ENCODE results near the gene FKBP1A.
"Not testable (repeated sequence)": the region's sequence is repeated elsewhere in the genome, so short reads cannot be mapped to it uniquely, and the experiment has no call there.

The FKBP1A gene

DNA sequence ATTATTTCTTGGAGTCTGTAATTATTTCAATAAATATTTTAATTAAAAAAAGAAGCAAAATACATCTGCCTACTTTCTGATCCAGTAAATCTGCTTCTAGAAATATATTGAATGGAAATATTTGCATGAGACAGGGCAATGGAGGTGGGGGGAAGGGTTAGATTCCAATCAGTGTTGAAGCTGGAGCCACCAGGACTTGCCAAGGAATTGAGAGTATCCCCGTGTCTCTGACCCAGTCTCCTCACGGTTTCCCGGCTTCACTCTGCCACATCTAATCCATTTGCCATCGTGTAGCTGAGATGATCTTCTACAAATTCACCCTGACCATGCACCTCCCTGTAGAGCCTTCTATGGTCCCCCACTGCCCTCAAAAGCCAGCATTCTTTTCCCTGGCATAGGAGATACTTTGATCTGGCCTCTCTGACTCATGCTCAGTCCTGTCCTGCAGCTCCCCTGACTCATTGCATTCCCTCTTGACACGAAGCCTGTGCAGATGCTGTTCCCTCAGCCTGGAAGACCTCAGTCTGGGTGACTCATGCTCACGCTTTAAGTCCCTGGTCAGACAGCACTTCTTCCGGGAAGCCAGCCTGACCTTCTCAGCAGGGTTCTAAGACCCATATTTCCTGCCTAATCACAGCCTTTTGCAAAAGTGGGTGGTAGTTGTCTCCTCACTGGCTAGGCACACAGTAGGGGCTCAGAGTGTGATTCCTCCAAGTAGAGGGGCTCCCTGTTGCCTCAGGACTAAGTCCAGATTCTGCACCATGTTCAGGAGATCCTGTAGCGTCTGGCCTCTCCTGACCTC is 23.0 kb upstream of the FKBP1A start:
- DNase-seq: peak; percentile 100

DNA sequence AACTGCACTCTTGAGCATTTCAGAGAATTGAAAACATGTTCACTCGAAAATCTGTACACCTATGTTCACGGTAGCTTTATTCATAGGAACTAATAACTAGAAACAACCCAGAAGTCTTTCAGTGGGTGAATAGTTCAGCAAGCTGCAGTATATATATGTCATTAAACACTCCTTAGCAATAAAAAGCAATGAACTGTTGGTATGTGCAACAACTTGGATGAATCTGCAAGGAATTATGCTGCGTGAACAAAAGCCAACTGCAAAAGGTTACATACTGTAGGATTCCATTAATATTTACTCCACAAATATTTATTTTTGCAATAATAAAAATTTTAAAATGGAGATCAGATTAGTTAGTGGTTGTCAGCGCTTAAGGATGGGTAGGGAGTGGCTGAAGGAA is 22.1 kb upstream of the FKBP1A start:
- no peak for DNase-seq

DNA sequence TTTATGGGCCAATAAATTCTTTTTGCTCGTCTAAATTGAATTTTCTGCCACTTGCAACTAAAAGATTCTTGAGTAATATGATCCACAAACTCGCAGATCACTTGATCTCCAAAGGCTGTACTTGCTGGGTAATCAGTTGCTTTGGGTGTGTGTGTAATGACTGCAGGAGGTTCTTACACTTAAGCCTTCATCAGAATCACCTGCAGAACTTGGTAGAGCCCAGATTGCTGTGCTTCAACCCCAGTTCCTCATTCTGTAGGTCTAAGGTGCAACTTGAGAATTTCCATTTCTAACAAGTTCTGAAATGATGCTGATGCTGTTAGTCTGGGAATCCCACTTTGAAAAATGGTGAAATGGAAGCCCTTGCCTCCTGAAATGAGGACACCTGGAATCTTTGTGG is 12.9 kb upstream of the FKBP1A start:
- no peak for DNase-seq

DNA sequence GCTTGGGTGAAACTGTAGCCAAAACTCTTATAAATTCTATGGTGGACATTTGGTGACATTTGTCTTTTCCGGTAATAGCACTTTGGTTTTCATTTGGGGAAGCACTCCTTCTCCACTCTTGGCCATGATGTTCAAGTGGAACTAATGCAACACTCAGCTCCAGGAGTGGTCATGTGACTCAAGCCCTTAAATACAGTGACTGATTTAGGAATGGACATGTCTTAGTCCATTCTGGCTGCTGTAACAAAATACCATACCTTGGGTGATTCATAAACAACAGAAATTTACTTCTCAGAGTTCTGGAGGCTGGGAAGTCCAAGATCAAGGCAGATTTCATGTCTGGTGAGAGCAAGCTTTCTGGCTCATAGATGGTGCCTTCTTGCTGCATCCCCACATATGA is 10.8 kb upstream of the FKBP1A start:
- DNase-seq: no peak

DNA sequence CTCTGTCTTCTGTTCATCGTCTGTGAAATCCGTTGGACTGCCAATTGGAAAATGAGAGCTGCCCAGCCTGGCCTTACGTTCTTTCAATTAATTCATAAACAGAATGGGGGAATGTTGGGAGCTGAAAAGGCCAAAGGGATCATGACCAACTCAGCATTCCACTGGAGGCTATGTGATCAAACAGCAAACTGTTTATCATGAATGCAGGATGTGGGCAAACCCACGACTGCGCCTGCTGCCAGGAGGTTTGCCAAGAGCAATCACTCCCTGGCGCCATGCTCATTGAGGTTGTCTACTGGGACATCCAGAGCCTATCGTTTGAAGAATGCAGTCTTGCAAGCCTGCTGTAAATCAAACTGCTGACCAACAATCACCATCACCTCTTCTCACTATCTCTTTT is 9.3 kb upstream of the FKBP1A start:
- peak; percentile 86 for DNase-seq

DNA sequence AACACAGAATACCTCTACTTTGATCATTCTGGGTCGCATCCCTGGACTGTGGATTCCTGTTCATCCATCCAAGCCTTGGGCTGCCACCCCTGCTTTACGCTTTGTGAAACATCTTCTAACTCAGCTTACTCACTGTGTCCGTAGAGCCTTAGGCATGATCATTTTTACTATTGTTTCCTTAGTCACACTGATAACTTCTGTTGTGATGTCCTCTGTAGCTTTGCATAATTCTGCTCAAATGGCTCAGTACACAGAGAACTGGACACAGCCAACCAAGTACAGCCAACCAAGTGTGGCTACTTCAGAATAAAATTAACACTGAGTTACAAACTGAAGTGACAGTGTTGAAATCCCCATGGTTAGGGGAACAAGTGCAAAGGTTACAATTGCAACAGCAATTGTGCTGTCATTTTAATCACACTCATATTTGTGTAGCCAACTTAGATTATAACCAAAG is 8.6 kb upstream of the FKBP1A start:
- no peak for DNase-seq

DNA sequence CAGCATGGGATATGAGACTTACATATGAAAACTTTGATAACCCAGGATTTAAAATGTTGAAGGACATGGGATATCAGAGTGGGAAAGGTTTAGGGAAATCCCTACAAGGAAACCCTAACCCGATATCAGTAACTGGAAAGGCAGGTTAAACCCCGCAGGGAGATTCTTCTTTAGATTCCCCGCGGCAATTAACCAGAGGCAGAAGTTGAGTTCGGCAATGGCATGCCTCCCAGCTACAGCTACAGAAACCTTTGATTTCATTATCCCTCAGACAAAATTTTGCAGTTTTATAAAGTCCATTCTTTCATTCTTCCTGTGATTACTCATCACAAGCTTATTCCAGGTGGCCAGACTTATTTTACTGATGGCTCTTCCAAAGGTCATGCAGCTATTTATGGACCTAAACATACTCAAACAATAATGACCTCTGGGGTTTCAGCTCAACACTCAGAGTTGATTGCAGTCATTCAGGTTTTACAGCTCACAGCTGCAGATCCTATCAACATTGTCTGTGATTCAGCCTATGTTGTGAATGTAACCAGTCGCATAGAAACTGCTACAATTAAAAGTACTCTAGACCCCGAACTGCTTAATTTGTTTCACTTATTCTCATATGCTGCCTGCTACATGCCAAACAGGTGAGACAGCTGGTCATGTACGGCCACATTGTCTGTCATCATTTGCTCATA is 7.0 kb upstream of the FKBP1A start:
- peak; percentile 69 for DNase-seq

DNA sequence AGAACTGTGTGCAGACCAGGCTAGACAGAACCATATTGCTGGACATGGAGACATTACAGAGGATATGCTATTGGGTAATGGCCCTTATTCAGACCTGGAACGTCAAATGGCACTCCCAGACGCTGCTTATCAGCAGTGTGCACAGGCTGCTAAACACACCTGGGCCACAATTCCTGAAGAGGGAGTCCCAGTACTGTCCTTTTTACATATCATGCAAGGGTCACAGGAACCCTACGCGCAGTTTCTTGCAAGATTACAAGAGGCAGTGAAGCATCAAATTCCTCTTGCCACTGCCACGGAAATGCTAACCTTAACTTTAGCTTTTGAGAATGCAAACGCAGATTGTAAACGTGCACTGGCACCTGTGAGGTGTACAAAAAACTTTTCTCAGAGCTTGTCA is 5.3 kb upstream of the FKBP1A start:
- not testable (repeated sequence) for DNase-seq

DNA sequence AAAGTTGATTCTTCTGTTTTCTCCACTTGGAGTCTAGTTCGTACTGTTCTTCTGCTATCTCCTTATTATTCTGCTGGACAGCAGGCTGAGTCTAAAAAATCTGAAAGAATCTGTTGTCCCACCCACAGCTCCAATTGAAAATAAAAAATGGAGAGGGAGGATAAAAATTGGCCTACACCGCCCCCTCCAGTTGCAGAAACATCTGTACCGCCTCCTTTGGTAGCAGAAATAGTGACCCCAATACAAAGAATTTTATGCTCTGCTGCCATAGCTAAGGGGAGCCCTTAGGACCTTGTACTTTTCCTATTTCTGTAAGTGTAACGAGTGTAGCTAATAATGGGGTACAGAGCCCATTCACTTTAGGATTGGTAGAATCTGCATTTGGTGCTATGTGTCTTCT is 4.9 kb upstream of the FKBP1A start:
- DNase-seq: no peak

DNA sequence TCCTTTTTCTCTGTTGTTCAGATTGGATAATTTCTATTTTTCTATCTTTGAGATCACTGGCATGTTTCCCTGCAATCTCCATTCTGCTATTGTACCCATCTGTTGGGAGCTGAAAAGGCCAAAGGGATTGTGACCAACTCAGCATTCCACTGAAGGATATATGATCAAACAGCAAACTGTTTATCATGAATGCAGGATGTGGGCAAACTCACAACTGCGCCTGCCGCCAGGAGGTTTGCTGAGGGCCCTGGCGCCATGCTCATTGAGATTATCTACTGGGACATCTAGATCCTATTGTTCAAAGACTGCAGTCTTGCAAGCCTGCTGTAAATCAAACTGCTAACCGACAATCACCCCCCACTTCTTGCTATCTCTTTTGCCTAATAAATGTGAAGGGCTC is 3.8 kb upstream of the FKBP1A start:
- no peak for DNase-seq

DNA sequence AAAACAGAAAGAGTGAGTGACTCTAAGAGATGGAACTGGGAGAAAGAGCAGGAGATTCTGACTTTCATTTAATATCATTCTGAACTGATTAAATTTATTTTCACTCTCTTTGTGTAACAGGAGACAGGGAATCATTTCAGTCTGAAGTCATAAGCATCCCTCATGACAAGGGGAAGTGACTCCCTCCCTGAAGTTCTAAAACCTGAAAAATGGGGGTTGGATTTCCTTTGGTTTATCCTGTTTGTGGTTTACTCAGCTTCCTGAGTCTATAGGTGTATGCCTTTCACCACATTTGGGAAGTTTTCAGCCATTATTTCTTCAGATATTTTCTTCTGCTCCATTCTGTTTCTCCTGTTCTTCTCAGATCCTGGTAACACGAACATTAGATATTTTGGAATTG is 3.4 kb upstream of the FKBP1A start:
- DNase-seq: no peak

DNA sequence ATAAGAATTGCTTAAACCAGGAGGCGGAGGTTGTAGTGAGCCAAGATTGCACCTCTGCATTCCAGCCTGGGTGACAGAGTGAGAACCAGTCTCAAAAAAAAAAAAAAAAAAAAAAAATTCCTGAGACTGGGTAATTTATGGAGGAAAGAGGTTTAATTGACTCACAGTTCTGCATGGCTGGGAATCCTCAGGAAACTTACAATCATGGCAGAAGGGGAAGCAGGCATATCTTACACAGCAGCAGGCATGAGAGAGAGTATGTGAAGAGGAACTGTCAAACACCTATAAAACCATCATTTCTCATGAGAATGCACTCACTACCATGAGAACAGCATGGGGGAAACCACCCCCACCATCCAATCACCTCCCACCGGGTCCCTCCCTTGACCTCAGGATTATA is 1.8 kb upstream of the FKBP1A start:
- DNase-seq: no peak

DNA sequence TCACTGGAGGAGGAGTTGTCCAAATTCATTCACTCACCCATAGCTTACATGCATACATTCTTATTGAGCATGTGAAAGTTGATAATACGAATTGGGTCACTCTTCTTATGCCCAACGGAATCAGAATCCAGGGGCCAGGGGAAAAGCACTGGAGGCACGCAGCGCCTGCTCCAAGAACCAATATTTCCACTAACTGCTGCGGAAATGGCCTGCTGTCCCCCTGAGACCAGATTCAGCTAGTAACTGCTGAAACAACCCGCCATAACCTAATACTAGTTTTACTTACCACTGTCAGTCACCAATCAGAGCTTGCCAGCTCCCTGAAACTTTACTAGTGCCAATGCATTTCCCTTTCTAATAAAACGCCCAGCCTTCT is 641 bp upstream of the FKBP1A start:
- no peak for DNase-seq

DNA sequence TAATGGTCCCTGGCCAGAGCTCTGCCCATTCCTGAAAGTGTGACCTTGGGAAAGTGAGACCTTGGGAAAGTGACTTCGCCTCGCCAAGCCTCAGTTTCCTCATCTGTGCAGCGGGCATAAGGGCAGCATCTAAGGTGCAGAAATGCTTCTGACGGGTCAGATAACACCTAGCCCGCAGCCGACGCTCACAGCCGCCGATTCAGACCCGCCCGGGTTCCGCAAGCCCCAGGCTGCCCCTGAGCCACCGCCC is 486 bp downstream of the FKBP1A start:
- no peak for DNase-seq

DNA sequence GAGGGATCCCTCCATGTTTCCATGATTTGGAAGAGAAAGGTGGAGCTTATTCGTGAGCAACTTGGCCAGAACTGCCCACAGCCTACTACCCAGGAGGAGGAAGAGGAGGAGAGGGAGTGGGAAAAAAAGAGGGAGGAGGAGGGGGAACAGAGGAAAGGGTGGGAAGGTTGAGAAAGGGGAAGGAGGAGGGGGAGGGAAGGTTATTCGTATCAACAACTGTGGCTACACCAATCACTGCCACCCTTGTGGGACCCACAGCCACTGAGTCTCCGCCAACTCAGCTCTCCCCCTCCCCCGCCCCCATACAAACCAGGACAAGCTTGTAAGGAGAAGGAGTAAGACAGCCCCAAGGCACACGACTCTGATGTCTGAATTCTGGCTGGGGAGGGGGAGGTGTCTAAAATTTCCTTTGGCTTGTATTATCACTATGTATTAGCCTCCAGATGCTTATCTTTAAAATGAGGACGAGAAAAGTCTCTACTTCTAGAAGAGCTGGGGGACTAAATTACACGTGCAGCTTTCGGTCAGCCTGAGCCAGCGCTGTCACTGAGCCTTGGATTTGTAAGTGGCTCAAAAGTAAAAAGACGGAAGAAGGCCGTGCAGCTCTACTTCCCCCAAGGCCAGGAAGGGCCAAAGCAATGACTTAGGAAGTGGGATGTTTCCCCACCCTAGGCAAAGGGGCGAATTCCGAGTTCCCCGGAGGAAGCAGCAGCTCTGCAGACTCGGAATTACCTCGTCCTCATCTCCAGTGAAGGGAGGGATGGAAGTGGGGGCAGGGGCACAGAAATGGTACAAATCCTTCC is 1.0 kb downstream of the FKBP1A start:
- DNase-seq: peak; percentile 77

DNA sequence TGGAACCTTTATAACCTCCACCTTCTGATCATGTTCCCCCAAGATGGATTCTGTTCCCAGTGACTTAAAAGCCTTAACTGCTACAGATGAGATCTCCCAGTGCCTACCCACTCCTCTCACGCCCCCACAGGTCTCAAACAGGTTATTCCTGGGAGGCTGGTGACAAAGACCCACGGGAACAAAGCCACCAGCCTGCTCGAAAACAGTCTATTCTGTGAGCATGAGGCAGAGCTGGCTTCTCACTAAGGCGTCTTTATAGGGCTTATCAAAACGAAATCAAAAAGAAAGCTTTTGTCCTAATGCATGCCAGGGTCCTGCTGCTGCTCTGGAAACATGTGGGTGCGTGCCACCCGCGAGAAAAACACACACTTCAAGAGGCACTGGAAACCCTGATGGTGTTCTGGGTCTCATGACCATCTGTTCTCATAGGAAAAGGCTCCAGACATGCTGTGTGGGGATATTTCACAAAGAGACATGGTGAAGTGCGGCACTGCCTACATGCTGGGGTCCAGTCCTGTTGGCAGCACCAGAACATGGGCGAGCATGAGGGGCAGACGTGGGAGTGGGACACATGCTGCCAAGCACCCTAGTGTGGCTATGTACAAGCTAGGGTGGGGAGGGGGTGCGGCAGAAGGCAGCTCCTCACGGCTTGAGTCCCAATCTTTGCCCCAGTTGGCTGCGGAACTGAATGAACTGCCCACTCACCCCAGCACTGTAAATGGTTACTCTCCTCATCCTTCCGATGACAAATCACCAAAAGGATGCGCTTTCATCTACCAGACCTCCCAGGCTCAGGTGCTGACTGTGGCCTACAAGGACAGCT is 2.1 kb downstream of the FKBP1A start:
- DNase-seq: no peak

DNA sequence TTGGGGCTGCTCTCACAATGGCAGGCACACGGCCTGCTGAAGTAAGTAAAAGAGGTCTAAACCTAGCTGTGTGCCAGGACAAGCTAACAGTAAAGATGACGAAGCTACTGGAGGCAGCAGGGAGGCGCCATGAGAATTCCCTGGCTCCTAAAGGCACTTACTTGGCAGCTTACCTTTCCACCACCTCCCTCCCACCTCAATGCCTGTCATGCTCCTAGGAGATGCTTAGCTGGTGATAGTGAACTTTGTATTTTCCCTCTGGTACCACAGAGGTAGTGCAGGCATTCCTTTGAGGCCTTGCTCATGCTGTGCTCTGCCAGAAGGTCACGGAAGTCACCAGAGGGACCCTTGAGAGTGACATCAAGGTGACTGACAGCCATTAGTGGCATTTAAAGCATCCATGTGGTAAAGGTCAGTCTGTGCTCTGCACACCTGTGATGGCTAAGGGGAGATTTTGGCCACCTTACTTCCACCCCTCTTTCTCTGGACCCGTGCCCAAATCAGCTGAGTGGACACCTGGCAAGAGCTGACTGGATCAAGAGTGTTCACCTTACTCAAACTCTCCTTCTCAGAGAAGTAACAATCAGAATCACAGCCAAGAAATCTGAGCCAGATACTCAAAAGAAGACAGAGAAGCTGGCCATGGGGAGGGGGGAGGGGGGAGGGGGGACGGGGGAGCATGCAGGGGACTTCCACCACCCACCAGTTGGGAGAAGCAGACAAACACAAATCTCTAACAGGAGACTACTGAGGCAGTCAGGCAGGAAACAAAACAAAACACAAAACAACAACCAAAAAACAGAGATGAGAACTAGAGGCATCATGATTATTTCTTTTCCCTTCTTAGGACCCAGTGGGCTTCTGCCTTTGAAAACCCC is 2.9 kb downstream of the FKBP1A start:
- DNase-seq: no peak

DNA sequence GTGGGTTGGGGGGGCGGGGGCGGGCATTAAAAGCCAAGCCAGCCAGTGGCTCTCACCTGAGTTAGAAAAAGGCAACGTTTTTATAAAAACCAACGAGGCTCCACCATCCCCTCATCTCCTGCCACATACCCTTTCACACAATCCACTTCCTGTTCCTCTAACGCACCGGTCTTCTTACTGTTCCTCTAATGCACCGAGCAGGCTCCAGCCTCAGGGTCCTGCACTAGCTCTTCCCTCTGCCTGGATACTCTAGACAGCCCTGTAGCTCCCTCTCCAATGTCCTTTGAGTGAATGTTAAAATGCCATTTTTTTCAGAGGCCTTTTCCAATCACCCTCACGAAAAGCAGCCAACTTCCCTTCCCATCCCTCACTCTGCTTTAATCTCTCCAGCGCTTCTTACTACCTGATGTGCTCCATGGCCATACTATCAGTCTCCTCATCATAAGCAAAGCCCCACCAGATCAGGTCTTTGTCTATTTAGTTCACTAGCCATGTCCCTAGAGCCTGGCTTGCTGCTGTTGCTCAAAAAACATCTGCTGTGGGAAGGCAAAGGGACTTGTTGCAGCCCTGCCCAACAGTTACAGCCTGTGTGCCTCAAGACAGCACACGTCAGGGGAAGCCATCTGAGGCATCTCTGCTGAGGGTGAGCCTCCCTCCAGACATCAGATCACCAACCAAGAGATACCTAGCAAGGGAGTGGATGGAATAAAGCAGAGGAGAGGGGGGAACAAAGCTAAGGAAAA is 3.9 kb downstream of the FKBP1A start:
- no peak for DNase-seq

DNA sequence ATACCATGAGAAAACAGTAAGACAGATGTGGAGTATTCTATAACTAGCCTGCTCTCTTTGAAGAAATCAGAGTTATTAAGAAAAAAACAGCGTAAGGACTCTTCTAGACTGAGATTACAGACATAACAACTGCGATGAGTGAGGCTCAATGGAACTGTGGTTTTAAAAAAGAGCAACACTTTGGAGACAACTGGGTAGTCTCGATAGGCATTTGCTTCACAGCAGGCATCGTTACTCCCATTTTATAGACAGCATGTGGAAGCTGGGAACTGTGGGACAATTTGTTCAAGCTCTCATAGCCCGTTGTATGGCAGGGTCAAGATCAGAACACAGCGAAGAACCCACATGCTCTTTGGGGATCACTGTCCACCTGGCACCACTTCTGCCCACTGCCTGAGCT is 4.6 kb downstream of the FKBP1A start:
- no peak for DNase-seq

DNA sequence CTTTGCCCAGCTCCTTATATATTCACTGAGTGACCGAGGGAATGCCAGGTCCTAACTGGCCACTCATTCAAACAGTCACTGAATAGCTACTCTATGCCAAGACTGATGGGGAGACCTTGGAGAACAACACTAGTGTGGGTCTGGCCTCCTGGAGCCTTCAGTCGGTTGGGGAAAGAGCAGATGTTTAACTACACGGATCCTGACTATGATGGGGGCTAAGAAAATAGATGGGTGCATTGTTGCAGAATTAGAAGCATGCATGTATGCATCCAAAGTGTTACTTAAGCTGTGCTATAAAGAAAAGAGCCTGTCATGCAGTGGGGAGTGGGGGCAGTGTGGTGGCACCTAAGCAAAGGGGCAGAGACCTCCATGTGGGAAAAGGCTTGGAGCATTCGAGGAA is 6.5 kb downstream of the FKBP1A start:
- no peak for DNase-seq

DNA sequence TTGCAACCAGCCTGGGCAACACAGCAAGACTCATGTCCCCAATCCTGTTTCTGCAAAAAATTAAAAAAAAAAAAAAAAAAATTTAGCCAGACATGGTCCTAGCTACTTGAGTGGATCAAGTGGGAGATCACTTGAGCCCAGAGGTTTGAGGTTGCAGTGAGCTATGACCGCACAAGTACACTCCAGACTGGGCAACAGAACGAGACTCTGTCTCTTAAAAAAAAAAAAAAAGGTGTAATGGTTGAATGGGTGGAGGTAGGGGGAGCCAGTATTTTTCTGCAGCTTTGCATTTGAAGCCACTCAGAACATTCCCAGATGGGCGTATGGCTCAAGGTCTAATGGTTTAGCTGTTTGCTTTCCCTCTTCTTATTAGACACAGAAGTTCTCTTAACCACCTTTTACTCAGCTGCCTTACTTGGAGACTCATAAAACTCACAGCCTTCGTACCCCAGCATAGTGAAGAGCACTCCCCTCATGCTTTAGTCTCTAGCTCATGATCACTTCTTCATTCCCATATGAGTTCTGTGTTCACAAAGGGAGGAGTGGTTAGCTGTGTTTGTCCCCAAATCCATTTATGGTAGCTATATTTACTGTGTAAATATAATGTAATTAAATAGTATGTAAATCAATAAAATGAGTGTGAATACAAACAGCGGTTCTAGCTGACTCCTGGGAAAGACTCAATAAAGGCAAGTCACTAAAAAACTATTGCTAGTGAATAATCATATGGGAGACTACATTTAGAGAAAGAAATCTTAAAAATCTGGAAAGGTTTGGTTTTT is 9.0 kb downstream of the FKBP1A start:
- no peak for DNase-seq
